Stimulated activated CD8-positive, alpha-beta memory T cell treated with anti-CD3 and anti-CD28 coated beads, Interleukin-15, amount 100 ng/mL, for 4 hours (primary cell): ENCODE results near the gene SRPK2.

Source experiments
- DNase-seq, 2 donors: peaks; one replicate each; pipeline ENCODE4 v3.0.0-alpha.2; 2020; ENCODE audit warnings: low read depth in 2 of 2

The SRPK2 gene

GRCh38 chr7:105136221-105136620, 252.5 kb downstream of the SRPK2 start:
- DNase-seq: no peak

- no peak for DNase-seq
Observed at GRCh38 chr7:105133986-105134655, 254.6 kb downstream of the SRPK2 start.

GRCh38 chr7:105133358-105133757, 255.4 kb downstream of the SRPK2 start:
- DNase-seq: no peak

- DNase-seq: no peak
Observed at GRCh38 chr7:105132835-105133234, 255.9 kb downstream of the SRPK2 start.

- DNase-seq: no peak
Observed at GRCh38 chr7:105132335-105132734, 256.4 kb downstream of the SRPK2 start.

- no peak for DNase-seq
Observed at GRCh38 chr7:105131890-105132289, 256.8 kb downstream of the SRPK2 start.

GRCh38 chr7:105131033-105131656, 257.6 kb downstream of the SRPK2 start:
- no peak for DNase-seq

GRCh38 chr7:105130580-105130979, 258.1 kb downstream of the SRPK2 start:
- DNase-seq: no peak

- no peak for DNase-seq
Observed at GRCh38 chr7:105130048-105130447, 258.7 kb downstream of the SRPK2 start.

- no peak for DNase-seq
Observed at GRCh38 chr7:105127179-105127578, 261.5 kb downstream of the SRPK2 start.

- DNase-seq: no peak
Observed at GRCh38 chr7:105126436-105126975, 262.2 kb downstream of the SRPK2 start.

- DNase-seq: no peak
Observed at GRCh38 chr7:105125745-105126144, 263.0 kb downstream of the SRPK2 start.

- DNase-seq: no peak
Observed at GRCh38 chr7:105122619-105123018, 266.1 kb downstream of the SRPK2 start.

- DNase-seq: no peak
Observed at GRCh38 chr7:105118612-105119600, 269.8 kb downstream of the SRPK2 start.

GRCh38 chr7:105112440-105113418, 276.0 kb downstream of the SRPK2 start:
- DNase-seq: no peak

GRCh38 chr7:105107458-105107857, 281.3 kb downstream of the SRPK2 start:
- DNase-seq: no peak

- peak in 1 of 2 donors; percentile 12 for DNase-seq
Observed at GRCh38 chr7:105106473-105106872, 282.2 kb downstream of the SRPK2 start.

GRCh38 chr7:105105579-105105978, 283.1 kb downstream of the SRPK2 start:
- no peak for DNase-seq

- no peak for DNase-seq
Observed at GRCh38 chr7:105102557-105103352, 286.0 kb downstream of the SRPK2 start.

GRCh38 chr7:105101864-105102263, 286.9 kb downstream of the SRPK2 start:
- DNase-seq: no peak
